ENCODE data around the gene EPHA8. TPM values are rescaled to one million over a fixed set of nuclear protein-coding genes. Genes with fewer than 3 reads are reported as not detected.

Gene EPHA8
- total RNA-seq, 1 experiment from 2014 or later = not detected

DNA sequence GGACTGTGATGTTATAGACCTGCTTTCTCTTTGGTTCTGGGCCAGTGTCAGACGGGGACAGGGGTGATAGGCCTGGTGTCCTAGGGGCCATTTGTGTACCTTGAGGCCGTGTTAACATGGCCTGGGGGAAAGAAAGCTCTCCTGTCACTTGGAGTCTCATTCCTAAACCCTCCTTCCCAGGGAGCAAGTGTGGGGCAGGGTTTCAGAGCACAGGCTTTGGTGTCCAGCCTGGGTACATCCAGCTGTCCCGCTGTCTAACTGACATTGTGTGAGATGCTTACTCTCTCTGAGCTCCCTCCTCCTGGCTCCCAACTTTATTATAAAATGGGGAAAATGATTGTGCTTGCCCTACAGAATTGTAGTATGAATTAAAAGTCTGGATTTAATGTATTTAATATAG lies 32.6 kb upstream of the EPHA8 start:
- Histone ChIP-seq H3K4me2 (ENCODE audit: low read depth, low read length, poor library complexity, severe bottlenecking) (no peak overlapping the region), H3K4me3 (ENCODE audit: low read length) (no peak overlapping the region), H3K27ac (ENCODE audit: low read length) (no peak overlapping the region), H3K79me2 (ENCODE audit: low read length) (no peaks in the 10 kb centered on the region), H3K9me3 (ENCODE audit: low read length) (no peaks in the 10 kb centered on the region), H3K27me3 (ENCODE audit: low read length) (no peaks in the 10 kb centered on the region), H3K36me3 (ENCODE audit: insufficient read depth, low read length) (no peaks in the 10 kb centered on the region), H3K9me2 (replicated peaks; ENCODE audit: insufficient read depth, low read length) (no peaks in the 10 kb centered on the region), H3K9ac (ENCODE audit: low read length) (no peak overlapping the region), H4K20me1 (ENCODE audit: insufficient read depth, low read depth, low read length) (no peaks in the 10 kb centered on the region), H3K4me1 (ENCODE audit: low read length) (no peaks in the 10 kb centered on the region), H2AFZ (ENCODE audit: low read length) (no peak overlapping the region)
- DNase-seq = no peak

- Histone ChIP-seq H3K4me2 (ENCODE audit: low read depth, low read length, poor library complexity, severe bottlenecking) (no peak overlapping the region), H3K79me2 (ENCODE audit: low read length) (no peaks in the 10 kb centered on the region), H2AFZ (ENCODE audit: low read length) (no peak overlapping the region), H3K9ac (ENCODE audit: low read length) (no peak overlapping the region), H3K36me3 (ENCODE audit: insufficient read depth, low read length) (no peaks in the 10 kb centered on the region), H3K27me3 (ENCODE audit: low read length) (no peaks in the 10 kb centered on the region), H3K9me2 (replicated peaks; ENCODE audit: insufficient read depth, low read length) (no peaks in the 10 kb centered on the region), H3K9me3 (ENCODE audit: low read length) (no peaks in the 10 kb centered on the region), H3K4me3 (ENCODE audit: low read length) (no peak overlapping the region), H4K20me1 (ENCODE audit: insufficient read depth, low read depth, low read length) (no peaks in the 10 kb centered on the region), H3K27ac (ENCODE audit: low read length) (no peak overlapping the region), H3K4me1 (ENCODE audit: low read length) (no peaks in the 10 kb centered on the region)
- no peak for DNase-seq
Observed at GRCh38 chr1:22531251-22531650, 32.0 kb upstream of the EPHA8 start.

DNA sequence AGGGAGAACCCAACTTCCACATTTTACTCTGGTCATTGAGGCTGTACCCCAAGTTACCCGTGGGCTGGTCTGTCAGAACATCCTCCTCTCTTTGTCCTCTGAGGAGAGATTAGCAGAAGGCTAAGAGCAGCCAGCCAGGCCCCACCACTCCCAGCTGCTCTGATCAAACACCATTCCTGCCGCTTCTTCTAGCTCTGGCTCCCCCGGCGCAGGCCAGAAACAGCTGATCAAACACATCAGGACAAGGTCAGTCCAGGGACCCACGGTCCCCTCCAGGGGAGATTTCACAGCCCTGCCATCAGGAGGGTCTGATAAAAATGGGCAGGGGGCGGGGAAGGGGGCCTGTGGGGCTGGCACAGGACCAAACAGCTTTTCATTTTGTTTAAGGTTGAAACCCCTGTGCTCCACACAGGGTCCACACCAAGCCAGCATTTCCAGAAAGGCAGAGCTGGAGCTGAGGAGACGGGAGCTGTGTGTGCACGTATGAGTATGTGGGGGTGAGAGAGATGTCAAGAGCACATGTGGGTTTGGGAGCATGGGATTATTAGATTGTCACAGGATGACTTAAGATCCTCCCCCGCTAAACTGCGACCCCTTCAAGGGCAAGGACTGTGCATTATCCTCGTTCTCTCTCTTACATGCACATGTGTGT lies 29.9 kb upstream of the EPHA8 start:
- H2AFZ ChIP-seq (ENCODE audit: low read length) = no peak overlapping the region
- H3K9ac ChIP-seq (ENCODE audit: low read length) = no peak overlapping the region
- no peaks in the 10 kb centered on the region for H4K20me1 ChIP-seq (ENCODE audit: insufficient read depth, low read depth, low read length)
- no peak overlapping the region for H3K4me3 ChIP-seq (ENCODE audit: low read length)
- H3K36me3 ChIP-seq (ENCODE audit: insufficient read depth, low read length) = no peaks in the 10 kb centered on the region
- no peaks in the 10 kb centered on the region for H3K9me3 ChIP-seq (ENCODE audit: low read length)
- no peaks in the 10 kb centered on the region for H3K79me2 ChIP-seq (ENCODE audit: low read length)
- H3K9me2 ChIP-seq (replicated peaks; ENCODE audit: insufficient read depth, low read length) = no peaks in the 10 kb centered on the region
- no peak overlapping the region for H3K4me2 ChIP-seq (ENCODE audit: low read depth, low read length, poor library complexity, severe bottlenecking)
- no peak for DNase-seq
- H3K27ac ChIP-seq (ENCODE audit: low read length) = no peak overlapping the region
- no peaks in the 10 kb centered on the region for H3K4me1 ChIP-seq (ENCODE audit: low read length)
- H3K27me3 ChIP-seq (ENCODE audit: low read length) = no peaks in the 10 kb centered on the region

GRCh38 chr1:22534951-22535350 lies 28.3 kb upstream of the EPHA8 start:
- H3K4me3 ChIP-seq (ENCODE audit: low read length) = no peak overlapping the region
- H3K9ac ChIP-seq (ENCODE audit: low read length) = no peak overlapping the region
- no peaks in the 10 kb centered on the region for H4K20me1 ChIP-seq (ENCODE audit: insufficient read depth, low read depth, low read length)
- no peaks in the 10 kb centered on the region for H3K79me2 ChIP-seq (ENCODE audit: low read length)
- H3K36me3 ChIP-seq (ENCODE audit: insufficient read depth, low read length) = no peaks in the 10 kb centered on the region
- no peaks in the 10 kb centered on the region for H3K4me1 ChIP-seq (ENCODE audit: low read length)
- no peak overlapping the region for H3K4me2 ChIP-seq (ENCODE audit: low read depth, low read length, poor library complexity, severe bottlenecking)
- H2AFZ ChIP-seq (ENCODE audit: low read length) = no peak overlapping the region
- no peaks in the 10 kb centered on the region for H3K9me3 ChIP-seq (ENCODE audit: low read length)
- no peak for DNase-seq
- no peaks in the 10 kb centered on the region for H3K27me3 ChIP-seq (ENCODE audit: low read length)
- no peak overlapping the region for H3K27ac ChIP-seq (ENCODE audit: low read length)
- H3K9me2 ChIP-seq (replicated peaks; ENCODE audit: insufficient read depth, low read length) = no peaks in the 10 kb centered on the region

DNA sequence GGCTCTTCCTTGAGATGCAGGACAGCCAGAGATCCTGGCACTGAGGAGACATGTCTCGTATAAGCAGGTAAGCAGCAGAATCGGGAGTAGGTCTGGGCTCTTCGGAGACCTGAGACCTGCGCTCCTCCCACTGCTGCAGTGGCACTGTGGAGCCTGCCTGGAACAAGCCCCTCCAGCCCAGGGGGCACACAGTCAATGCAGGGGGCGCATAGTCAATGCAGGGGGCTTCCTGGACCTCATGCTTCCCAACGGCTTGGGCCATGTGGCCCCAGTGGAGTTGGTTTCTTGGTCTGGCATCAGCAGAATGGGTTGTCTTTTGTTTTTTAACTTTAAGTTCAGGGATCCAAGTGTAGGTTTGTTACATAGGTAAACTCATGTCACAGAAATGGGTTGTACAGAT lies 27.9 kb upstream of the EPHA8 start:
- no peak for DNase-seq
- H3K27me3 ChIP-seq (ENCODE audit: low read length) = no peaks in the 10 kb centered on the region
- no peak overlapping the region for H2AFZ ChIP-seq (ENCODE audit: low read length)
- H3K4me2 ChIP-seq (ENCODE audit: low read depth, low read length, poor library complexity, severe bottlenecking) = no peak overlapping the region
- H3K9me3 ChIP-seq (ENCODE audit: low read length) = no peaks in the 10 kb centered on the region
- no peak overlapping the region for H3K9ac ChIP-seq (ENCODE audit: low read length)
- H3K36me3 ChIP-seq (ENCODE audit: insufficient read depth, low read length) = no peaks in the 10 kb centered on the region
- no peaks in the 10 kb centered on the region for H4K20me1 ChIP-seq (ENCODE audit: insufficient read depth, low read depth, low read length)
- no peak overlapping the region for H3K27ac ChIP-seq (ENCODE audit: low read length)
- H3K4me3 ChIP-seq (ENCODE audit: low read length) = no peak overlapping the region
- H3K4me1 ChIP-seq (ENCODE audit: low read length) = no peaks in the 10 kb centered on the region
- H3K79me2 ChIP-seq (ENCODE audit: low read length) = no peaks in the 10 kb centered on the region
- no peaks in the 10 kb centered on the region for H3K9me2 ChIP-seq (replicated peaks; ENCODE audit: insufficient read depth, low read length)

DNA sequence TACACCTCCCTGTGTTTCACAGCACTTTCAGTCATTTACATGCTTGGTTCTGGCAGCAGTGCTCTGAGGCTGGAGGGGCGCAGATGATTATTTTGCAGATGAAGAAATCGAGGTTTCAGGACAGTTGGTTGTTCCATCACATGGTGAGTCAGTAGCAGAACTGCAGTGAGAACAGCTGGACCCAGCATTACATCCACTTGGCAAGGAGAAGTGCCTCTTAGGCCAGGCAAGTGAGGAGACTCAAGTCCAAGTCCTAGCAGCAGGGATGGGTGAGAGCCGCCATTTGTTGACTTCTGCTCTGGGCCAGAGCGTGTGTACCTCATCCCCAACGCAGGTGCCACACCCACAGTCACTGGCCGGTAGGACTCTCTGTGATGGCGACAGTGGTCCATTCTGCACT lies 26.8 kb upstream of the EPHA8 start:
- no peak overlapping the region for H3K4me3 ChIP-seq (ENCODE audit: low read length)
- no peak overlapping the region for H3K9ac ChIP-seq (ENCODE audit: low read length)
- DNase-seq = no peak
- H3K27ac ChIP-seq (ENCODE audit: low read length) = no peak overlapping the region
- H3K27me3 ChIP-seq (ENCODE audit: low read length) = no peaks in the 10 kb centered on the region
- H3K79me2 ChIP-seq (ENCODE audit: low read length) = no peaks in the 10 kb centered on the region
- no peaks in the 10 kb centered on the region for H3K9me3 ChIP-seq (ENCODE audit: low read length)
- no peaks in the 10 kb centered on the region for H3K9me2 ChIP-seq (replicated peaks; ENCODE audit: insufficient read depth, low read length)
- H3K4me1 ChIP-seq (ENCODE audit: low read length) = no peaks in the 10 kb centered on the region
- H3K4me2 ChIP-seq (ENCODE audit: low read depth, low read length, poor library complexity, severe bottlenecking) = no peak overlapping the region
- H4K20me1 ChIP-seq (ENCODE audit: insufficient read depth, low read depth, low read length) = no peaks in the 10 kb centered on the region
- no peaks in the 10 kb centered on the region for H3K36me3 ChIP-seq (ENCODE audit: insufficient read depth, low read length)
- no peak overlapping the region for H2AFZ ChIP-seq (ENCODE audit: low read length)

DNA sequence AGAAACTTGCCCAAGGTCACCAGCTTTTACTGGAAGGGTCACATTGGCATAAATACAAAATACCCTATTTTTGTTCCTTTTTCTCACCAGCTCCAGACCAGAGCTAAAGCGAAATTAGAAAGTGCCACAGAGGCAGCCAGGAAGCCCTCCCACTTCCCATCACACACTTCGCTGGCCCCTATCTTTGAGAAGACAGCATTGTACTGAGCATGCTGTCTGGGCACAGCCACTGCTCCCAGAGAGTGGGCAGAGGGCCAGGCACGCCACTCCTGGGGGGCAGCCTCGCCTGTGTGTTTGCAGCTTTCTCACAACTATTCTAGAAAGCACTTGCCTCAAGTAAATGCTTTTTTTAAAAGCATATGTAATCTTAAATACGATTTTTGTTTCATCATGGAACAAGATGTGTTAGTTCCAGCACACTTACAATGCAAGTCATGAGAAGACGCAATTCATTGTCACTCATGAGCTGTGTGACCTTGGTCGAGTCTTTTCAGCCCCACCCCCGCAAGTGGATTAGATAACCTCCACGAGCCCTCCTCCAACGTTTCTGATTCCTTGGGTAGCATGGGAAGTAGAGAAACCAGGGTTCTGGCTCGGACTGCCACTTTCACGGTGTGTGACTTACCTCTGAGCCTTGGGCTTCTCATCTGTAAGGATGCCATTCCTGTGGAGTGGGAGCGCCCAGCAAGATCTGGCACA lies 25.7 kb upstream of the EPHA8 start:
- Histone ChIP-seq H3K4me1 (ENCODE audit: low read length) (no peaks in the 10 kb centered on the region), H3K9ac (ENCODE audit: low read length) (no peak overlapping the region), H3K4me2 (ENCODE audit: low read depth, low read length, poor library complexity, severe bottlenecking) (no peak overlapping the region), H2AFZ (ENCODE audit: low read length) (no peak overlapping the region), H3K27me3 (ENCODE audit: low read length) (no peaks in the 10 kb centered on the region), H3K27ac (ENCODE audit: low read length) (no peak overlapping the region), H3K9me3 (ENCODE audit: low read length) (no peaks in the 10 kb centered on the region), H3K36me3 (ENCODE audit: insufficient read depth, low read length) (no peaks in the 10 kb centered on the region), H3K4me3 (ENCODE audit: low read length) (no peak overlapping the region), H3K79me2 (ENCODE audit: low read length) (no peaks in the 10 kb centered on the region), H3K9me2 (replicated peaks; ENCODE audit: insufficient read depth, low read length) (no peaks in the 10 kb centered on the region), H4K20me1 (ENCODE audit: insufficient read depth, low read depth, low read length) (no peaks in the 10 kb centered on the region)
- DNase-seq = no peak

DNA sequence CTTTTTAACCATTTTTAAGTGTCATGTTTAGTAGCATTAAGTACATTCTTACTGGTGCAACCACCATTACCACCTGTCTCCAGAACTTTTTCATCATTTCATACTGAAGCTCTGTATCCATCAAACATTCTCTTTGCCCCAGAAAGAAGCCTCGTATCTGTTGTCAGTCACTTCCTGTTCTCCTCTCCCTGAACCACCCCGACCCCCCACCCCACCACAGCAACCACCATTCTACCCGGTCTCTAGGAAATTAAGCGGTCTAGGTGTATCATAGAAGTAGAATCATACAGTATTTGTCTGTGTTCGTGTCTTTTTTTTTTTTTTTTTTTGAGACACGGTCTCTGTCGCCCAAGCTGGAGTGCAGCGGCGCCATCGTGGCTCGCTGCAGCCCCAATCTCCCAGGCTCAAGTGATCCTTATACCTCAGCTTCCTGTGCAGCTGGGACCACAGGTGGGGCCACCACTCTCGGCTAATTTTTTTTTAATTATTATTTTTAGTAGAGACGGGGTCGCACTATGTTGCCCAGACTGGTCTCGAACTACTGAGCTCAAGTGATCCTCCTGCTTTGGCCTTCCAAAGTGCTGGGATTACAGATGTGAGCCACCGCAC lies 23.7 kb upstream of the EPHA8 start:
- H3K27me3 ChIP-seq (ENCODE audit: low read length) = no peaks in the 10 kb centered on the region
- H3K4me3 ChIP-seq (ENCODE audit: low read length) = no peak overlapping the region
- H3K27ac ChIP-seq (ENCODE audit: low read length) = no peak overlapping the region
- H3K9ac ChIP-seq (ENCODE audit: low read length) = no peak overlapping the region
- H3K79me2 ChIP-seq (ENCODE audit: low read length) = no peaks in the 10 kb centered on the region
- no peaks in the 10 kb centered on the region for H4K20me1 ChIP-seq (ENCODE audit: insufficient read depth, low read depth, low read length)
- H3K36me3 ChIP-seq (ENCODE audit: insufficient read depth, low read length) = no peaks in the 10 kb centered on the region
- no peaks in the 10 kb centered on the region for H3K9me3 ChIP-seq (ENCODE audit: low read length)
- H3K4me1 ChIP-seq (ENCODE audit: low read length) = no peaks in the 10 kb centered on the region
- H3K4me2 ChIP-seq (ENCODE audit: low read depth, low read length, poor library complexity, severe bottlenecking) = no peak overlapping the region
- H3K9me2 ChIP-seq (replicated peaks; ENCODE audit: insufficient read depth, low read length) = no peaks in the 10 kb centered on the region
- no peak for DNase-seq
- H2AFZ ChIP-seq (ENCODE audit: low read length) = no peak overlapping the region
